Kidney (tissue), 14 donors: Measurements from ENCODE around the gene AP1M1. TPM values are rescaled to one million over a fixed set of nuclear protein-coding genes. Genes with fewer than 3 reads are reported as not detected.

ENCODE experiments used
- DNase-seq, 5 donors: peaks; one replicate each; pipeline ENCODE4 v3.0.0-alpha.2; 2013 to 2020
- FAIRE-seq: peaks from 2 replicates; lab custom pipeline; 2012; peaks lifted over from hg19 to GRCh38; lab: Jason Lieb, UNC
- H3K27ac ChIP-seq, 2 donors: one replicate each; pipeline ENCODE4 v1.7.0; 2013; ENCODE audit warnings: low read depth in 2 of 2, low read length in 2 of 2, inconsistent platforms in 1 of 2
- H3K27me3 ChIP-seq: one replicate; pipeline ENCODE4 v1.7.1; 2013; ENCODE audit warnings: low read length, inconsistent platforms; ENCODE audit not compliant: control insufficient read depth, insufficient read depth
- H3K36me3 ChIP-seq, 3 donors: one replicate each; pipeline versions ENCODE4 v1.7.0 to v1.7.1; 2013; ENCODE audit warnings: low read length in 3 of 3, control low read depth in 1 of 3, inconsistent platforms in 1 of 3; ENCODE audit not compliant: insufficient read depth in 3 of 3, control insufficient read depth in 2 of 3
- H3K4me1 ChIP-seq, 3 donors: one replicate each; pipeline versions ENCODE4 v1.7.0 to v1.7.1; 2013; ENCODE audit warnings: low read length in 3 of 3, inconsistent platforms in 1 of 3, low read depth in 1 of 3; ENCODE audit not compliant: control insufficient read depth in 2 of 3, insufficient read depth in 2 of 3
- H3K4me3 ChIP-seq, 3 donors: one replicate each; pipeline versions ENCODE4 v1.7.0 to v1.8.1; 2013; ENCODE audit warnings: low read length in 3 of 3, control low read depth in 1 of 3, inconsistent platforms in 1 of 3
- H3K9ac ChIP-seq, 3 donors: one replicate each; pipeline versions ENCODE4 v1.7.0 to v1.7.1; 2013; ENCODE audit warnings: low read length in 3 of 3, control low read depth in 1 of 3, inconsistent platforms in 1 of 3
- H3K9me3 ChIP-seq, 3 donors: one replicate each; pipeline versions ENCODE4 v1.7.0 to v1.7.1; 2013; ENCODE audit warnings: low read length in 3 of 3, control low read depth in 1 of 3, inconsistent platforms in 1 of 3; ENCODE audit not compliant: control insufficient read depth in 2 of 3, insufficient read depth in 1 of 3
- intact Hi-C: fragments of 100-400 bp; cut with DNase I; formaldehyde crosslinking; loops from one replicate; pipeline ENCODE4 v1.11.1; 2022
- polyA plus RNA-seq: library from polyadenylated mRNA; stranded (reverse); fragments of 350-450 nt; fragmentation: Illumina TruSeq; extraction: RNeasy Lipid Tissue Mini Kit (QIAGEN cat#74804); gene quantifications from one replicate; pipeline ENCODE4 v1.2.3, GENCODE V29; 2014; ENCODE audit warnings: low read depth, low replicate concordance; ENCODE audit not compliant: insufficient read depth
- total RNA-seq: library from RNA; stranded (reverse); fragmentation: NEBNext Ultra II Directional; extraction: Animal tissue kit (Norgen Biotek cat#: 25700); gene quantifications from one replicate; pipeline ENCODE4 v1.2.1, GENCODE V29; 2021
- TF ChIP-seq, protein P1 (sequence below): IDR thresholded peaks from 3 replicates; pipeline ENCODE4 v1.5.1; 2012; ENCODE audit warnings: mild to moderate bottlenecking, moderate library complexity, borderline replicate concordance; ENCODE audit not compliant: insufficient read depth; ENCODE audit errors: extremely low read depth
- donor health status: control.
- donor health status: control.
- donor health status: control.
- donor health status: control.
- donor health status: control.
- donor health status: DM: yes; HTN: yes; CAD: no.
- donor health status: Normal renal cell carcinoma (clear cell type).

AP1M1 gene
- total and polyA plus RNA-seq, 2 donors from 2014 or later: 56.0 to 67.8 TPM

DNA sequence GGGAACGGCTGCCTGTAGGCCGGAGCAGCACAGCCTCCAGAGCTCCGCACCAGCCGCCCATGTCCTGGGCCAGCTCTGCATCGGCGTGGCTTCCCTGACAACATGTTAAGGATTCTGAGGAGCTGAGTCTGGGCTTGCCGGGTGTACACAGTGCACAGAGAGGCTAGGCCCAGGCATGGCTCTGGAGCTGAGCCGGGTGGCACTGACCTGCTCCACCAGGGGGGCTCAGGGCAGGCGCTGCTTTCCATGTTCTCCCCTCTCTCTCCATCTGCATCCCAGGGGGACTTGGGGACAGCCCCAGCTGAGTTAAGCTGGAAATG, 31.6 kb downstream of the AP1M1 start:
- DNase-seq (no peak), FAIRE-seq (no peak)
- Histone ChIP-seq H3K4me3 (no peak overlapping the region), H3K36me3 (peaks cover 0 to 54% (median 25%) of the 10 kb centered on the region in 3 donors), H3K27ac (no peak overlapping the region), H3K9me3 (no peaks in the 10 kb centered on the region), H3K9ac (no peak overlapping the region), H3K4me1 (no peaks in the 10 kb centered on the region), H3K27me3 (no peaks in the 10 kb centered on the region)
- TF ChIP-seq, protein P1, sequence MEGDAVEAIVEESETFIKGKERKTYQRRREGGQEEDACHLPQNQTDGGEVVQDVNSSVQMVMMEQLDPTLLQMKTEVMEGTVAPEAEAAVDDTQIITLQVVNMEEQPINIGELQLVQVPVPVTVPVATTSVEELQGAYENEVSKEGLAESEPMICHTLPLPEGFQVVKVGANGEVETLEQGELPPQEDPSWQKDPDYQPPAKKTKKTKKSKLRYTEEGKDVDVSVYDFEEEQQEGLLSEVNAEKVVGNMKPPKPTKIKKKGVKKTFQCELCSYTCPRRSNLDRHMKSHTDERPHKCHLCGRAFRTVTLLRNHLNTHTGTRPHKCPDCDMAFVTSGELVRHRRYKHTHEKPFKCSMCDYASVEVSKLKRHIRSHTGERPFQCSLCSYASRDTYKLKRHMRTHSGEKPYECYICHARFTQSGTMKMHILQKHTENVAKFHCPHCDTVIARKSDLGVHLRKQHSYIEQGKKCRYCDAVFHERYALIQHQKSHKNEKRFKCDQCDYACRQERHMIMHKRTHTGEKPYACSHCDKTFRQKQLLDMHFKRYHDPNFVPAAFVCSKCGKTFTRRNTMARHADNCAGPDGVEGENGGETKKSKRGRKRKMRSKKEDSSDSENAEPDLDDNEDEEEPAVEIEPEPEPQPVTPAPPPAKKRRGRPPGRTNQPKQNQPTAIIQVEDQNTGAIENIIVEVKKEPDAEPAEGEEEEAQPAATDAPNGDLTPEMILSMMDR: no peak
- intact Hi-C loops: no loop called here

DNA sequence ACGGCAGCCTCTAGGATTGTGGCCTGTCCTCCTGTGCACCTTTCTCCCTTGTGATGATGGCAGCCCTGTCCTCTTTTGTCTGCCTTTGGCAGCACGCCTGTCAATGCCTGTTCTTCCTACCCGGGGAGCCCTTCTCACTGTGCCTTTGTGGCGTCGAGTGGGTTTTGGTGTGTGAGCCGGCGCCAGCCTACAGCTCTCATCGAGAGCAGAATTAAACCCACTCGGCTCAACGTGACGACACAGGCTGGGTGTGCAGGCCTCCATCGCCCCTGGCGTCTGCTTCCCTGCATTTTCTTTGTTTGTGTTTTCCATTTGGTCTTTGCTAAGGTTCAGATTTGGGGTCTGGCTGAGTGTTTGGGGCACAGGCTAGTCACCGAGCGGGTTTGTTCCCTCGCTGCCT, 34.4 kb downstream of the AP1M1 start:
- H3K4me3 ChIP-seq: no peak overlapping the region
- no peaks in the 10 kb centered on the region for H3K4me1 ChIP-seq
- H3K9me3 ChIP-seq: no peaks in the 10 kb centered on the region
- intact Hi-C loops: no loop called here
- FAIRE-seq: no peak
- TF ChIP-seq, protein P1: no peak
- H3K27me3 ChIP-seq: no peaks in the 10 kb centered on the region
- no peak for DNase-seq
- H3K9ac ChIP-seq: no peak overlapping the region
- H3K27ac ChIP-seq: no peak overlapping the region
- H3K36me3 ChIP-seq: peaks cover 0 to 43% (median 23%) of the 10 kb centered on the region in 3 donors

DNA sequence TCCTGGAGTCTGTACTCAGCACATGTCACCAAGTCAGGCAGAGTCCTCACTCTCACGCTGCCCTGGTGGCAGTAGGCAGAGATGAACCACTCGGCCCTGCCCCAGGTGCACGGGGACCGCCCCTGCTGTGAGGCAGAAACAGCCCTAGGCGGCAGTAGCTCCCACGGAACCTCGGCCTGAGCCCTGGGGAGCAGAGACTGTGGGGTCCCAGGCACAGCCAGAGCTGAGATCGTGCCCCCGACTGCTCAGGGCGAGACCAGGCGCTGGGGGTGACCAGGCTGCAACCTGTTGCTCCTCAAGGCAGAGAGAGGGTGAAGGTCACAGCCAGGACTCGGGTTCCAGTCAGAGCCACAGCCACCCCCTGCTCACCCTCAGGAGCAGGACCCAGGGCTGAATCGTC, 34.9 kb downstream of the AP1M1 start:
- intact Hi-C loops: no loop called here
- Histone ChIP-seq H3K4me1 (no peaks in the 10 kb centered on the region), H3K27ac (no peak overlapping the region), H3K4me3 (no peak overlapping the region), H3K9ac (no peak overlapping the region), H3K27me3 (no peaks in the 10 kb centered on the region), H3K9me3 (no peaks in the 10 kb centered on the region), H3K36me3 (peaks cover 0 to 40% (median 23%) of the 10 kb centered on the region in 3 donors)
- FAIRE-seq: no peak
- no peak for DNase-seq
- TF ChIP-seq, protein P1: no peak
